Measurements from ENCODE around the gene PLGRKT. TPM values are rescaled to one million over a fixed set of nuclear protein-coding genes. Genes with fewer than 3 reads are reported as not detected.
"Not testable (repeated sequence)": the region's sequence is repeated elsewhere in the genome, so short reads cannot be mapped to it uniquely, and the experiment has no call there.

PLGRKT gene
- total RNA-seq, 1 experiment from 2014 or later = 15.1 TPM

DNA sequence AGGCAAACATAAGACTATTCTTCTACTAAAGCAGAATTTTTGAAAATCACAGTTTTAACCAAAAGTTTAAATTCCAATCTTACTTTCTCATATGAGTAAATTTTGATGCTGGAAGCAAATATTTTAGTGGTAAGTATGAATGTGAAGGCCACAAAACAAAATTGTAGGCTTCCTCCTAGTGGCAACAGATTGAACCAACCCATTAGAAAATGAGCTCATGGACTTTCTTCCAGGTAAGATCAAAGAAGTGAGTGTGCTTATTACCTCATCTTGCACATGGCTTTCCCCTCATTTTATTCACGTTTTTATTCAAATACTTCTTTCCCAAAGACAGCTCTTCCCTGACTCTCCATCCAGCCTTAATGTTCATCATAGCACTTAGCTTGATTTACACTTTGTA, 116.7 kb downstream of the PLGRKT start:
- H3K36me3 Mint-ChIP-seq (ENCODE audit: insufficient read depth, unreplicated experiment) = no peaks in the 10 kb centered on the region
- BruUV-seq (replicated peaks) = no TSS peak
- CTCF ChIA-PET = interaction anchor here (1.0 to 1.5 kb wide), 6 partner anchors 51 to 135 kb away, joined by 3 to 17 read pairs (median 4); partner anchors contain the start of gene INSL6
- no peaks in the 10 kb centered on the region for H3K27me3 Mint-ChIP-seq (ENCODE audit: unreplicated experiment)
- no peak for DNase-seq
- no peak for TF ChIP-seq CTCF (IDR thresholded peaks at IDR 0.05; ENCODE audit: unreplicated experiment)
- H3K27ac Mint-ChIP-seq (ENCODE audit: unreplicated experiment) = no peak overlapping the region
- H3K9me3 Mint-ChIP-seq (ENCODE audit: low read depth, unreplicated experiment) = no peaks in the 10 kb centered on the region
- intact Hi-C loops (cut with micrococcal nuclease; ENCODE audit: unreplicated experiment) = loop anchor here (2.0 kb wide), 1 partner anchor 134 kb away; no protein-coding TSS in a partner anchor
- H3K4me1 Mint-ChIP-seq (ENCODE audit: low read depth, unreplicated experiment) = no peaks in the 10 kb centered on the region
- no peak overlapping the region for H3K4me3 Mint-ChIP-seq (ENCODE audit: low read depth, unreplicated experiment)

DNA sequence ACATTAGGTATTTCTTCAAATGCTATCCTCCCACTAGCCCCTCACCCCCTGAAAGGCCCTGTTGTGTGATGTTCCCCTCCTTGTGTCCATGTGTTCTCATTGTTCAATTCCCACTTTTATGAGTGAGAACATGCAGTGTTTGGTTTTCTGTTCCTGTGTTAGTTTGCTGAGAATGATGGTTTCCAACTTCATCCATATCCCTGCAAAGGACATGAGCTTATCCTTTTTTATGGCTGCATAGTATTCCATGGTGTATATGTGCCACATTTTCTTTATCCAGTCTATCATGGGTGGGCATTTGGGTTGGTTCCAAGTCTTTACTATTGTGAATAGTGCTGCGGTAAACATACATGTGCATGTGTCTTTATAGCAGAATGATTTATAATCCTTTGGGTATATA, 121.3 kb downstream of the PLGRKT start:
- CTCF ChIA-PET; intact Hi-C loops (cut with micrococcal nuclease; ENCODE audit: unreplicated experiment); BruUV-seq (replicated peaks); DNase-seq; H3K27me3 Mint-ChIP-seq (ENCODE audit: unreplicated experiment); H3K9me3 Mint-ChIP-seq (ENCODE audit: low read depth, unreplicated experiment); H3K36me3 Mint-ChIP-seq (ENCODE audit: insufficient read depth, unreplicated experiment); H3K27ac Mint-ChIP-seq (ENCODE audit: unreplicated experiment); H3K4me1 Mint-ChIP-seq (ENCODE audit: low read depth, unreplicated experiment); H3K4me3 Mint-ChIP-seq (ENCODE audit: low read depth, unreplicated experiment): not testable (repeated sequence)

DNA sequence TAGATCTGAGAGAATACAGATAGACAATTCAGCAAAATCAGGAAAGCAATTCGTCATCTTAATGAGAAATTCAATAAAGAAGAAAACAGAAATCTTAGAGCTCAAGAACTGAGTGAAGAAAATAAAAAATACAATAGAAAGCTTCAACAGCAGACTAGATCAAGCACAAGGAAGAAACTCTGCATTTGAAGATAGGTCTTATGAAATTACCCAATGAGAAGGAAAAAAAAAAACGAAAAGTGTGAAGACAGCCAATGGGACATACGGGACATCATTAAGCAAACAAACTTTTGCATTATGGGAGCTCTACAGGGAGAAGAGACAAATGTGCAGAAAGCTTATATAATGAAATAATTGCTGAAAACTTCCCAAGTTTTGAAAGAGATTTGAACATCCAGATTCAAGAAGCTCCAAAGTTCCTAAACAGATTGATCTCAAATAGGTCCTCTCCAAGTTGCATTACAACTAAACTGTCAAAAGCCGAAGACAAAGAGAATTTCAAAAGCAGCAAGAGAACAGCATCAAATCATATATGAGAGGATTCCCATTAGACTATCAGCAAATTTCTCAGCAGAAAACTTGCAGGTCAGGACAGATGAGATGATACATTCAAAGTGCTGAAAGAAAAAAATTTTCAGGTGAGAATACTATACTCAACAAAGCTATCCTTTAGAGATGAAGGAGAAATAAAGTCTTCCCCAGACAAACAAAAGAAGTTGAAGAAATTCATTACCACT, 122.4 kb downstream of the PLGRKT start:
- Mint-ChIP-seq H3K9me3 (ENCODE audit: low read depth, unreplicated experiment) (peaks cover 2% of the 10 kb centered on the region), H3K4me3 (ENCODE audit: low read depth, unreplicated experiment) (no peak overlapping the region), H3K36me3 (ENCODE audit: insufficient read depth, unreplicated experiment) (no peaks in the 10 kb centered on the region), H3K27me3 (ENCODE audit: unreplicated experiment) (peaks cover 16% of the 10 kb centered on the region), H3K4me1 (ENCODE audit: low read depth, unreplicated experiment) (no peaks in the 10 kb centered on the region), H3K27ac (ENCODE audit: unreplicated experiment) (no peak overlapping the region)
- no TSS peak for BruUV-seq (replicated peaks)
- CTCF ChIA-PET = no interaction called here
- no peak for TF ChIP-seq CTCF (IDR thresholded peaks at IDR 0.05; ENCODE audit: unreplicated experiment)
- no peak for DNase-seq
- intact Hi-C loops (cut with micrococcal nuclease; ENCODE audit: unreplicated experiment) = no loop called here

DNA sequence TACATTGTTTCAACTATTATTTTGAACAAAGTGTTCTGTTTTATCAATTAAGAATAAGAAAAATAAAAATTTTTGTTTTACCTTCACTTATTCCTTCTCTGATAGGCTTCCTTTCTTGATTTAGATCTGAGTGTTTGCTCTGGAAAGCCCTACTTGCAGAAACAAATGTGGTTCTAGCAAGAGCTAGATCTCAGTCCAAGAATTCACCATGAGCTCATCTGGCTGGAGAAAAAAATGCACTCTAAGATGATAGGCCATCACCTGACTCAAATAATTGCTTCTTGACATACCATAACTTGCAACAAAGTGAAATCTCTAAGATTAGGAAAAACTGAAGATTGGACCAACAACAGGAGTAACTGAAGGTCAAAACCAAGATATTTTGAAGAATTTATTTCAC, 126.9 kb downstream of the PLGRKT start:
- CTCF ChIA-PET = no interaction called here
- Mint-ChIP-seq H3K4me1 (ENCODE audit: low read depth, unreplicated experiment) (no peaks in the 10 kb centered on the region), H3K4me3 (ENCODE audit: low read depth, unreplicated experiment) (no peak overlapping the region), H3K27me3 (ENCODE audit: unreplicated experiment) (peaks cover 33% of the 10 kb centered on the region), H3K27ac (ENCODE audit: unreplicated experiment) (no peak overlapping the region), H3K9me3 (ENCODE audit: low read depth, unreplicated experiment) (peaks cover 2% of the 10 kb centered on the region), H3K36me3 (ENCODE audit: insufficient read depth, unreplicated experiment) (no peaks in the 10 kb centered on the region)
- BruUV-seq (replicated peaks) = no TSS peak
- no peak for DNase-seq
- intact Hi-C loops (cut with micrococcal nuclease; ENCODE audit: unreplicated experiment) = no loop called here
- TF ChIP-seq CTCF (IDR thresholded peaks at IDR 0.05; ENCODE audit: unreplicated experiment) = no peak

Other genes starting within 250 kb of the PLGRKT start
- 0.44 and 0.54 TPM in 2 replicates for gene INSL4, start 206.5 kb downstream of the PLGRKT start, total RNA-seq (2022)
- 2.2 and 2.4 TPM in 2 replicates for gene RLN2, start 133.2 kb downstream of the PLGRKT start, total RNA-seq (2022)
- not detected in 2 replicates for gene RLN1, start 98.0 kb downstream of the PLGRKT start, total RNA-seq (2022)
- gene CD274, start 12.6 kb upstream of the PLGRKT start, total RNA-seq (2022) = 1.9 and 3.6 TPM in 2 replicates
- gene PDCD1LG2, start 72.6 kb upstream of the PLGRKT start, total RNA-seq (2022) = not detected in 2 replicates
- gene RIC1, start 191.2 kb upstream of the PLGRKT start, total RNA-seq (2022) = 10.9 and 11.4 TPM in 2 replicates